Neural cell (in vitro differentiated cells): Measurements from ENCODE around the gene CHRM5. TPM values are rescaled to one million over a fixed set of nuclear protein-coding genes. Genes with fewer than 3 reads are reported as not detected.

Source experiments
- H2AFZ ChIP-seq: fragments of 200-600, 300-800 bp; sonication (generic), shearing (Covaris generic); 2 replicates; pipeline ENCODE4 v1.6.0; 2014; ENCODE audit warnings: low read depth, mild to moderate bottlenecking, antibody characterized with exemption, low read length, moderate library complexity
- H3F3A ChIP-seq: fragments of 200-600 bp; shearing (Covaris generic); 2 replicates; pipeline ENCODE4 v1.6.1; 2016; ENCODE audit warnings: mild to moderate bottlenecking, moderate library complexity, mixed read lengths, antibody characterized with exemption, low read length; ENCODE audit not compliant: insufficient read depth, poor library complexity, severe bottlenecking
- H3K27ac ChIP-seq: fragments of 200-600, 300-800 bp; sonication (generic), shearing (Covaris generic); 2 replicates; pipeline ENCODE4 v1.5.1; 2014; ENCODE audit warnings: mild to moderate bottlenecking, low read length, moderate library complexity
- H3K27me3 ChIP-seq: fragments of 300-800, 200-600 bp; sonication (generic), shearing (Covaris generic); 2 replicates; pipeline ENCODE4 v1.6.0; 2014; ENCODE audit warnings: mild to moderate bottlenecking, low read depth, low read length, moderate library complexity; ENCODE audit not compliant: insufficient read depth
- H3K36me3 ChIP-seq: fragments of 300-800, 200-600 bp; sonication (generic), shearing (Covaris generic); 2 replicates; pipeline ENCODE4 v1.5.1; 2014; ENCODE audit warnings: mild to moderate bottlenecking, antibody characterized with exemption, low read length, moderate library complexity; ENCODE audit not compliant: insufficient read depth
- H3K4me2 ChIP-seq: fragments of 300-800, 200-600 bp; sonication (generic), shearing (Covaris generic); 2 replicates; pipeline ENCODE4 v1.6.0; 2014; ENCODE audit warnings: mild to moderate bottlenecking, low read length
- H3K4me3 ChIP-seq: fragments of 300-800, 200-600 bp; sonication (generic), shearing (Covaris generic); 2 replicates; pipeline ENCODE4 v1.5.1; 2014; ENCODE audit warnings: mild to moderate bottlenecking, low read length, moderate library complexity
- H3K79me2 ChIP-seq: fragments of 200-600 bp; shearing (Covaris generic); replicated peaks from 2 replicates; pipeline ENCODE4 v1.6.0; 2014; ENCODE audit warnings: mild to moderate bottlenecking, low read length, moderate library complexity; ENCODE audit not compliant: insufficient read depth
- H3K9ac ChIP-seq: fragments of 300-800, 200-600 bp; sonication (generic), shearing (Covaris generic); 2 replicates; pipeline ENCODE4 v1.6.1; 2016; ENCODE audit warnings: mild to moderate bottlenecking, low read length, mixed read lengths
- H3K9me2 ChIP-seq: fragments of 200-600 bp; shearing (Covaris generic); 2 replicates; pipeline ENCODE4 v1.6.1; 2016; ENCODE audit warnings: mild to moderate bottlenecking, low read length, mixed read lengths; ENCODE audit not compliant: insufficient read depth
- H3K9me3 ChIP-seq: fragments of 200-600, 300-800 bp; sonication (generic), shearing (Covaris generic); 2 replicates; pipeline ENCODE4 v1.6.1; 2016; ENCODE audit warnings: mild to moderate bottlenecking, mixed run types, low read length, moderate library complexity, mixed read lengths
- H4K20me1 ChIP-seq: fragments of 200-600 bp; shearing (Covaris generic); 2 replicates; pipeline ENCODE4 v1.6.1; 2016; ENCODE audit warnings: mild to moderate bottlenecking, mixed run types; ENCODE audit not compliant: insufficient read depth
- CTCF ChIP-seq: fragments of 450-650 bp; IDR thresholded peaks from 2 replicates; pipeline ENCODE4 v1.5.1; 2014; ENCODE audit warnings: antibody characterized with exemption, mild to moderate bottlenecking, moderate library complexity; ENCODE audit not compliant: poor library complexity, severe bottlenecking
- EP300 ChIP-seq: fragments of 450-650 bp; conservative IDR thresholded peaks from 2 replicates; pipeline ENCODE4 v1.6.1; 2014; ENCODE audit warnings: antibody characterized with exemption, mild to moderate bottlenecking, moderate library complexity; ENCODE audit not compliant: poor library complexity, severe bottlenecking
- EZH2 ChIP-seq: fragments of 200-600, 300-800 bp; shearing (Covaris generic), sonication (generic); IDR thresholded peaks from 2 replicates; pipeline ENCODE4 v1.6.1; 2014; ENCODE audit warnings: antibody characterized with exemption, low read length, borderline replicate concordance, mild to moderate bottlenecking; ENCODE audit not compliant: insufficient read depth, poor library complexity, severe bottlenecking
- MXI1 ChIP-seq: fragments of 450-650 bp; conservative IDR thresholded peaks from 2 replicates; pipeline ENCODE4 v1.6.1; 2014; ENCODE audit warnings: antibody characterized with exemption, mild to moderate bottlenecking; ENCODE audit not compliant: poor library complexity, severe bottlenecking
- POLR2AphosphoS5 ChIP-seq: IDR thresholded peaks from 2 replicates; pipeline ENCODE4 v1.6.1; 2012
- RAD21 ChIP-seq: fragments of 450-650 bp; conservative IDR thresholded peaks from 2 replicates; pipeline ENCODE4 v1.6.1; 2014; ENCODE audit warnings: antibody characterized with exemption, mild to moderate bottlenecking, moderate library complexity
- SMC3 ChIP-seq: fragments of 450-650 bp; conservative IDR thresholded peaks from 2 replicates; pipeline ENCODE4 v1.6.1; 2014; ENCODE audit warnings: antibody characterized with exemption, mild to moderate bottlenecking, moderate library complexity; ENCODE audit not compliant: poor library complexity
- TAF1 ChIP-seq: IDR thresholded peaks from 2 replicates; pipeline ENCODE4 v1.6.1; 2012; ENCODE audit warnings: low read depth
- polyA plus RNA-seq: library from polyadenylated mRNA; depleted of rRNA; stranded (reverse); fragments of >200 nt; gene quantifications from 2 replicates; pipeline ENCODE4 v1.2.3, GENCODE V29; 2014
- TF ChIP-seq, protein P1 (sequence below): IDR thresholded peaks from 2 replicates; pipeline ENCODE4 v1.6.1; 2012; ENCODE audit warnings: borderline replicate concordance

The CHRM5 gene
- polyA plus RNA-seq, 1 donor from 2014 or later: 3.9 TPM

DNA sequence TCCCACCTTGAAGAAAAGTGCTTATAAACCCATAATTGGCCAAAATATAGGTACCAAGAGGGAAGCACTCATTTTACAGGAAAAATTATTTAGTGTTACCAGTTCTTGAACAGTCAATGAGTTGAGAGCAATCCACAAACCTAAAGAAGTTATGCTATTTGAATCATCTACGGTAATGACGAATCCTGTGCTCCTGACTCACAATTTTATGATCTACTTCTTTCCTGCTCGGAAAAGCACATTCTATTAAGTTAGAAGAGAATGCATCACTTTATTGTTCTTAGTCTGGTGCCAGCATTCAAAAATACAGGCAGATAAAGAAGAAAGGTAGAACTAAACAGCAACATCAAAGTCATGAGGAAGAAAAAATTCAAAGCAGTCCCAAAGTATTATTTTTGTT lies 33.2 kb downstream of the CHRM5 start:
- Histone ChIP-seq H3K27ac (peak overlapping the region; percentile 22), H3K27me3 (no peaks in the 10 kb centered on the region), H3K9me2 (no peaks in the 10 kb centered on the region), H3K79me2 (no peaks in the 10 kb centered on the region), H3K4me3 (peak overlapping the region; percentile 18), H3F3A (no peaks in the 10 kb centered on the region), H3K9ac (no peak overlapping the region), H2AFZ (no peak overlapping the region), H3K9me3 (no peaks in the 10 kb centered on the region), H3K4me2 (peak overlapping the region; percentile 1), H3K36me3 (no peaks in the 10 kb centered on the region), H4K20me1 (no peaks in the 10 kb centered on the region)
- TF ChIP-seq TAF1 (no peak), SMC3 (no peak), EZH2 (no peak), POLR2AphosphoS5 (no peak), EP300 (no peak), RAD21 (no peak), CTCF (no peak), MXI1 (no peak)
- TF ChIP-seq, protein P1, sequence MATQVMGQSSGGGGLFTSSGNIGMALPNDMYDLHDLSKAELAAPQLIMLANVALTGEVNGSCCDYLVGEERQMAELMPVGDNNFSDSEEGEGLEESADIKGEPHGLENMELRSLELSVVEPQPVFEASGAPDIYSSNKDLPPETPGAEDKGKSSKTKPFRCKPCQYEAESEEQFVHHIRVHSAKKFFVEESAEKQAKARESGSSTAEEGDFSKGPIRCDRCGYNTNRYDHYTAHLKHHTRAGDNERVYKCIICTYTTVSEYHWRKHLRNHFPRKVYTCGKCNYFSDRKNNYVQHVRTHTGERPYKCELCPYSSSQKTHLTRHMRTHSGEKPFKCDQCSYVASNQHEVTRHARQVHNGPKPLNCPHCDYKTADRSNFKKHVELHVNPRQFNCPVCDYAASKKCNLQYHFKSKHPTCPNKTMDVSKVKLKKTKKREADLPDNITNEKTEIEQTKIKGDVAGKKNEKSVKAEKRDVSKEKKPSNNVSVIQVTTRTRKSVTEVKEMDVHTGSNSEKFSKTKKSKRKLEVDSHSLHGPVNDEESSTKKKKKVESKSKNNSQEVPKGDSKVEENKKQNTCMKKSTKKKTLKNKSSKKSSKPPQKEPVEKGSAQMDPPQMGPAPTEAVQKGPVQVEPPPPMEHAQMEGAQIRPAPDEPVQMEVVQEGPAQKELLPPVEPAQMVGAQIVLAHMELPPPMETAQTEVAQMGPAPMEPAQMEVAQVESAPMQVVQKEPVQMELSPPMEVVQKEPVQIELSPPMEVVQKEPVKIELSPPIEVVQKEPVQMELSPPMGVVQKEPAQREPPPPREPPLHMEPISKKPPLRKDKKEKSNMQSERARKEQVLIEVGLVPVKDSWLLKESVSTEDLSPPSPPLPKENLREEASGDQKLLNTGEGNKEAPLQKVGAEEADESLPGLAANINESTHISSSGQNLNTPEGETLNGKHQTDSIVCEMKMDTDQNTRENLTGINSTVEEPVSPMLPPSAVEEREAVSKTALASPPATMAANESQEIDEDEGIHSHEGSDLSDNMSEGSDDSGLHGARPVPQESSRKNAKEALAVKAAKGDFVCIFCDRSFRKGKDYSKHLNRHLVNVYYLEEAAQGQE: no peak

DNA sequence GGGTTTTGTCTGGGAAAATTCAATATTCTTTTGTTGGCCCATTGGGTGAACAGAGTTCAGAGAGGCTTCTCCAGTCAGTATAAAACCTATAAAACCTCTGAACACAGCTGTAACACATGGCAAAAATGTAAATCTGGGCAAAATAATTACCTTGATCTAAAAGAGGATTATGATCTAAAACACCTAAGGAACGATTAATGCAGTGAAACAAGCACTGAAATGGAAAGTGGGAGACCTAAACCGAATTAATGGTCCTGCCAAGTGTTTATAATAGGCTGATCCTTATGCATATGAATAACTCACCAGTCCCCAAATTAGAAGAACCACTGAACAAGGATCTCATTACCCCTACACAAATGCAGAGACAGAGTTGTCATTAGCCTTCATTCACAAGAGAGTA lies 38.1 kb downstream of the CHRM5 start:
- H3K79me2 ChIP-seq: no peaks in the 10 kb centered on the region
- H2AFZ ChIP-seq: no peak overlapping the region
- H3K4me2 ChIP-seq: no peak overlapping the region
- H3K9me2 ChIP-seq: no peaks in the 10 kb centered on the region
- H3K36me3 ChIP-seq: no peaks in the 10 kb centered on the region
- no peaks in the 10 kb centered on the region for H4K20me1 ChIP-seq
- TF ChIP-seq SMC3 (no peak), RAD21 (no peak), POLR2AphosphoS5 (no peak), MXI1 (no peak), EP300 (no peak), TAF1 (no peak), EZH2 (no peak), CTCF (no peak)
- TF ChIP-seq, protein P1: no peak
- no peak overlapping the region for H3K9ac ChIP-seq
- H3K9me3 ChIP-seq: no peaks in the 10 kb centered on the region
- H3F3A ChIP-seq: no peaks in the 10 kb centered on the region
- H3K27me3 ChIP-seq: no peaks in the 10 kb centered on the region
- H3K27ac ChIP-seq: no peak overlapping the region
- no peak overlapping the region for H3K4me3 ChIP-seq
